Adrenal gland (tissue), 12 donors: ENCODE data around the gene ZBTB3. TPM values are rescaled to one million over a fixed set of nuclear protein-coding genes. Genes with fewer than 3 reads are reported as not detected.

ENCODE experiments used
- DNase-seq, 7 donors: peaks; one replicate each; pipeline ENCODE4 v3.0.0-alpha.2; 2019 to 2020
- H3K27ac ChIP-seq, 5 donors: fragments of 200-600 bp; sonication (generic) in 4 of 5; 1 replicate in 3 of 5; 2 replicates in 2 of 5; pipeline versions ENCODE4 v1.5.1 to v1.8.0; 2016 to 2020; ENCODE audit warnings: mild to moderate bottlenecking in 1 of 5
- H3K27me3 ChIP-seq: fragments of 200-600 bp; 2 replicates; pipeline ENCODE4 v1.8.0; 2021
- H3K36me3 ChIP-seq, 2 donors: fragments of 200-600 bp; replicated peaks in 1 of 2; 1 replicate in 1 of 2; 2 replicates in 1 of 2; pipeline versions ENCODE4 v1.5.1 to v1.8.0; 2018 to 2022
- H3K4me1 ChIP-seq, 2 donors: fragments of 200-600 bp; replicated peaks in 1 of 2; 1 replicate in 1 of 2; 2 replicates in 1 of 2; pipeline versions ENCODE4 v1.5.1 to v1.8.0; 2018 to 2021
- H3K4me3 ChIP-seq, 4 donors: fragments of 200-600 bp; sonication (generic) in 3 of 4; one replicate each; pipeline ENCODE4 v1.5.1; 2016 to 2018
- H3K9me3 ChIP-seq, 3 donors: fragments of 200-600 bp; sonication (generic) in 1 of 3; replicated peaks in 1 of 3; 1 replicate in 2 of 3; 2 replicates in 1 of 3; pipeline versions ENCODE4 v1.5.1 to v1.8.0; 2016 to 2021
- POLR2A ChIP-seq, 2 donors: fragments of 450-650 bp; IDR thresholded peaks; one replicate each; pipeline ENCODE4 v1.6.1; 2017; ENCODE audit warnings: antibody characterized with exemption in 2 of 2, mild to moderate bottlenecking in 2 of 2, moderate library complexity in 1 of 2
- WGBS, 4 donors: extraction: QIAGEN DNeasy Blood & Tissue Kit in 2 of 4; methylation state at CpG; one replicate each; pipeline versions ENCODE4 v1.1.5 to v1.1.7; 2013 to 2017; 5-methylcytosine and 5-hydroxymethylcytosine counted together
- intact Hi-C, 2 donors: fragments of 100-400 bp; cut with DNase I; formaldehyde crosslinking; loops; one replicate each; pipeline versions ENCODE4 v1.14.1 to v1.15.0; 2022 to 2023
- polyA plus RNA-seq, 3 donors: library from polyadenylated mRNA; stranded (reverse); fragments of 200-250 nt in 2 of 3; fragments of 350-450 nt in 1 of 3; fragmentation: Illumina TruSeq in 1 of 3; extraction: RNeasy Lipid Tissue Mini Kit (QIAGEN cat#74804) in 1 of 3; gene quantifications; one replicate each; pipeline ENCODE4 v1.2.3, GENCODE V29; 2013 to 2014
- total RNA-seq, 9 donors: library from RNA; depleted of rRNA in 4 of 9; stranded (reverse); fragments of >200 nt in 4 of 9; fragments of 120-200 nt in 1 of 9; fragmentation: NEBNext Ultra II Directional in 1 of 9; extraction: Animal tissue kit (Norgen Biotek cat#: 25700) in 1 of 9; gene quantifications; one replicate each; pipeline versions ENCODE4 v1.1.0 to v1.2.4, GENCODE V29; 2013 to 2023
- TF ChIP-seq, protein P1 (sequence below), 6 experiments: fragments of 450-650 bp in 4 of 6; fragments of 200-600 bp in 2 of 6; sonication (generic) in 1 of 6; IDR thresholded peaks; 1 replicate in 5 of 6; 2 replicates in 1 of 6; pipeline versions ENCODE4 v1.5.1 to v1.8.0; 2016 to 2021; ENCODE audit warnings: antibody characterized with exemption in 6 of 6, mild to moderate bottlenecking in 2 of 6, moderate library complexity in 1 of 6
- donor health status: healthy with polysubstance abuse.
- donor health status: Bipolar disorder and iron deficiency.
- donor health status: DM: yes; HTN: yes; CAD: no.
- donor health status: DM: no; HTN: no; CAD: no.
- donor health status: DM: no; HTN: no; CAD: no.
- donor health status: DM: yes; HTN: yes; CAD: no.

The ZBTB3 gene
- total and polyA plus RNA-seq, 12 donors = 3.0 to 19.5 (median 10.3) TPM

DNA sequence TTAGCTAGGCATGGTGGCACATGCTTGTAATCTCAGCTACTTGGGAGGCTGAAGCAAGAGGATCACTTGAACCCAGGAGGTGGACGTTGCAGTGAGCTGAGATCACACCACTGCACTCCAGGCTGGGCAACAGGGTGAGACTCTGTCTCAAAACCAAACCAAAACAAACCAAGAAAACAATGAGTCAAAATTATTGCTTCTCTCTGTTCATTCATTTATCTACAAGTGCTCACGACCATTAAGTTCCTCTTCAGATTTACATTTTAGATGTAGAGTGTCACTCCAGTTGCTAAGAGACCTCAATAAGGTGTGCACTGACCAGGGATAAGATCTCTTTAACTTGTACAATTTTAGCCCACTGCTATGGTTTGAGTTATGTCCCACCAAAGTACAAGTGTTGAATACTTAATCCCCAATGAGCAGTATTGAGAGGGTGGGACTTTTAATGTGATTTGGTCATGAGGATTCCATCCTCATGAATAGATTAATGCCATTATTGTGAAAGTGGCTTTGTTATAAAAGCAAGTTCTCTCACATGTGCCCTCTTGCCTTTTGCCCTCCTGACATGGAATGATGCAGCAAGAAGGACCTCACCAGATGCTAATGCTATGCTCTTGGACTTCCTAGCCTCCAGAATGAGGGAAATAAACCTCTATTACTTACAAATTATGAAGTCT is 34.5 kb downstream of the ZBTB3 start:
- peaks cover 11 to 17% of the 10 kb centered on the region in 2 donors for H3K4me1 ChIP-seq
- H3K27ac ChIP-seq = no peak overlapping the region
- no peak for TF ChIP-seq POLR2A (IDR thresholded peaks at IDR 0.05)
- TF ChIP-seq, protein P1, sequence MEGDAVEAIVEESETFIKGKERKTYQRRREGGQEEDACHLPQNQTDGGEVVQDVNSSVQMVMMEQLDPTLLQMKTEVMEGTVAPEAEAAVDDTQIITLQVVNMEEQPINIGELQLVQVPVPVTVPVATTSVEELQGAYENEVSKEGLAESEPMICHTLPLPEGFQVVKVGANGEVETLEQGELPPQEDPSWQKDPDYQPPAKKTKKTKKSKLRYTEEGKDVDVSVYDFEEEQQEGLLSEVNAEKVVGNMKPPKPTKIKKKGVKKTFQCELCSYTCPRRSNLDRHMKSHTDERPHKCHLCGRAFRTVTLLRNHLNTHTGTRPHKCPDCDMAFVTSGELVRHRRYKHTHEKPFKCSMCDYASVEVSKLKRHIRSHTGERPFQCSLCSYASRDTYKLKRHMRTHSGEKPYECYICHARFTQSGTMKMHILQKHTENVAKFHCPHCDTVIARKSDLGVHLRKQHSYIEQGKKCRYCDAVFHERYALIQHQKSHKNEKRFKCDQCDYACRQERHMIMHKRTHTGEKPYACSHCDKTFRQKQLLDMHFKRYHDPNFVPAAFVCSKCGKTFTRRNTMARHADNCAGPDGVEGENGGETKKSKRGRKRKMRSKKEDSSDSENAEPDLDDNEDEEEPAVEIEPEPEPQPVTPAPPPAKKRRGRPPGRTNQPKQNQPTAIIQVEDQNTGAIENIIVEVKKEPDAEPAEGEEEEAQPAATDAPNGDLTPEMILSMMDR (IDR thresholded peaks at IDR 0.05) = no peak
- H3K36me3 ChIP-seq = peaks cover 0 to 95% of the 10 kb centered on the region in 2 donors
- no peak overlapping the region for H3K4me3 ChIP-seq
- H3K9me3 ChIP-seq = no peaks in the 10 kb centered on the region
- H3K27me3 ChIP-seq = no peaks in the 10 kb centered on the region
- WGBS, 4 donors = 82 to 87% (median 84%) methylated on average over 2 of the region's 2 CpGs
- DNase-seq = no peak
- intact Hi-C loops = loop anchor here in 1 of 2 donors (5.0 kb wide), 1 partner anchor 48 kb away; no protein-coding TSS in a partner anchor

DNA sequence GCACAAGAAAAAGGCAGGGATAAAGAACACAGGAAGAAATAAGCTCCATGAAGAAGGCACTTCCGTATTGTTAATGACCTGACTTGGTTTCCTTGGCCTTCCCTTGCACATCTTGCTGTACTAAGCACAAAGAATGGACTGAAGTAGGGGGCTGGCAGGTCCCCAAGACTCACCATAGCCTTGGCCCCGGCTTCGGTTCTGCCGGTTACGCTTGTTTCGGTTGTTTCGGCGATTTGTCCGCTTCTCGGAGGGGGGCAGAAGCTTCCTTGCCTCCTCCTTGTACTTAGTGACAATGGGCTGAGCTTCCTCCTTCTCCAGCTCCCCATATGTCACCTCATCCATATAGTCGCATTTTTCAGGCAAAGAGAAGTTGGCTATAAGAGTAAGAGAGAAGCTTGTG is 37.1 kb downstream of the ZBTB3 start:
- Histone ChIP-seq H3K36me3 (peaks cover 0 to 97% of the 10 kb centered on the region in 2 donors), H3K27me3 (no peaks in the 10 kb centered on the region), H3K9me3 (no peaks in the 10 kb centered on the region), H3K4me3 (no peak overlapping the region), H3K27ac (peak overlapping the region in 1 of 5 donors; percentile 13), H3K4me1 (peaks cover 24 to 25% of the 10 kb centered on the region in 2 donors)
- intact Hi-C loops = loop anchor here in 1 of 2 donors (5.0 kb wide), 1 partner anchor 50 kb away; no protein-coding TSS in a partner anchor
- WGBS, 4 donors = 78 to 88% (median 84%) methylated on average over 11 of the region's 11 CpGs
- TF ChIP-seq, protein P1 (IDR thresholded peaks at IDR 0.05) = no peak
- no peak for TF ChIP-seq POLR2A (IDR thresholded peaks at IDR 0.05)
- DNase-seq = peak in 1 of 7 donors; percentile 11

DNA sequence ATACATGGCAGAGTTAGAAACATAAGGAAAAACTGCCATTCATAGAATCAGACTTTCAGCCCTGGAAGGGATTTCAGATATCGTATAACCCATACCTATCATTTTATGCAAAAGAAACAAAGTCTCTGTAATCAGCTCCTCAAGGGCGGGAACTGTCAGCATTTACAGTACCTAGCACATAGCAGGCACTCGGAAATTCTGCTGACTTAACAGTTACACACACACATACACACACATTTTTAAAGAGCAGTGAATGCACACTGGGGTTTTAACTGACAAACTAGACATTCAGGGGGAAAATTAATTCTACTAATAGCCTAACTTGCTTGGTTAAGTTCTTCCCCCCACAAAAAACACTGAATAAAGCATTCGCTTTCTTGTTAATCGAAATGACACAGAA is 37.8 kb downstream of the ZBTB3 start:
- TF ChIP-seq POLR2A (IDR thresholded peaks at IDR 0.05) = no peak
- TF ChIP-seq, protein P1 (IDR thresholded peaks at IDR 0.05) = no peak
- no peak for DNase-seq
- H3K27me3 ChIP-seq = no peaks in the 10 kb centered on the region
- no peaks in the 10 kb centered on the region for H3K9me3 ChIP-seq
- peaks cover 24 to 25% of the 10 kb centered on the region in 2 donors for H3K4me1 ChIP-seq
- no peak overlapping the region for H3K4me3 ChIP-seq
- WGBS, 4 donors = 87 to 89% (median 88%) methylated on average over 5 of the region's 5 CpGs
- H3K27ac ChIP-seq = no peak overlapping the region
- intact Hi-C loops = loop anchor here in 1 of 2 donors (5.0 kb wide), 1 partner anchor 51 kb away; no protein-coding TSS in a partner anchor
- H3K36me3 ChIP-seq = peaks cover 0 to 97% of the 10 kb centered on the region in 2 donors

DNA sequence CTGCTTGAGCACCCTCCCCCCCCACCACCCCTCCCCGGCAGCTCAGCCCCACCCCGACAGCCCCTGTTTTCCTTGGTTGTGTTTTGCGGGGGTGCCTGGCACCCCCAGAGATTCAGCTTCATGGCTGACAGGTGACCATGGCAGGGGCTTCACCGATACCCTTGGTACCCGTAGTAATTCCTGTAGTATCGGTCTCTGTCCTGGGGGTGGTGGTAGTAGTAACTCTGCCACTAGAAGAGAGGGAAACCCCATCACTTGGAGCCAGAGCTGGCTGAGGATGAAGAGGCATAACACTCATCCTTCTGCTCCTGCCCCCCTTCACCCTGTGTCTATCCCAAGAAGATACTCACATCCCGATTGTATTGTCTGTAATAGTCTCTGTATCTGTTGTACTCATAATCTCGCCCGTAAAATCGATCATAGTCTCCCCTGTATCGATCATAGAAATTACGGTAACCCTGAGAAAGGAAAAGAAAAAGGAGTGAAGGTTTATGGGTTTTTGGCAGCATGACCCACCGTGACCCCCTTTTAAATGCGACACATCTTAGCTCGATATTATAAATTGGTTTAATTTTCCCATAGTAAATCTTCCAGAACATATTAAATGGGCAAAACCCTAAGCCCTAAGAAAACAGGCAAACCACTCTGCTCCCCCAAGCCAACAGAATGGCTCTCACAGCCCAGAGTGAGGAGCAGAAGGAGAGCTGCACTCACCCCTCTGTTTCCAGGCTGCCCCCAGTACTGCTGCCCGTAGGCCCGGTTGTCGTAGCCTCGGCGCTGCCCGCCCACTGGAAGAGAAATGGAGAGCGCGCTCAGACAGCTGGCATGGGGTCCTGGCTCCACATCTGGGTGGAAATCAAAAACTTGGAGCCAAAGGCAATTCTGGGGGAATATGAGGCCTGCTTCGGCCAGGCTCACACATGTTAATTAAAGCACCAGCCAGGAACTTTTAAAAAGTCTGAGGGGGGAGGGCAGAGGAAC is 38.5 kb downstream of the ZBTB3 start:
- no peaks in the 10 kb centered on the region for H3K27me3 ChIP-seq
- intact Hi-C loops = loop anchor here in 1 of 2 donors (5.0 kb wide), 1 partner anchor 52 kb away; no protein-coding TSS in a partner anchor
- H3K4me1 ChIP-seq = peaks cover 24 to 25% of the 10 kb centered on the region in 2 donors
- TF ChIP-seq, protein P1 (IDR thresholded peaks at IDR 0.05) = no peak
- TF ChIP-seq POLR2A (IDR thresholded peaks at IDR 0.05) = no peak
- no peak overlapping the region for H3K4me3 ChIP-seq
- H3K27ac ChIP-seq = peak overlapping the region in 1 of 5 donors; percentile 84
- WGBS, 4 donors = 87 to 88% (median 88%) methylated on average over 15 to 24 of the region's 24 CpGs
- peaks cover 0 to 97% of the 10 kb centered on the region in 2 donors for H3K36me3 ChIP-seq
- peak in 1 of 7 donors; percentile 12 for DNase-seq
- H3K9me3 ChIP-seq = no peaks in the 10 kb centered on the region
